PC-9 (cell line): ENCODE results near the gene EGFL6.

Source experiments
- CTCF ChIP-seq: fragments of 200-600 bp; sonication (generic); conservative IDR thresholded peaks from 2 replicates; pipeline ENCODE4 v1.6.1; 2017; ENCODE audit warnings: mixed run types, antibody characterized with exemption, mild to moderate bottlenecking, moderate library complexity
- EZH2 ChIP-seq: fragments of 200-600 bp; sonication (generic); IDR thresholded peaks from 2 replicates; pipeline ENCODE4 v1.8.0; 2017; ENCODE audit warnings: antibody characterized with exemption, low read depth

- no peak for TF ChIP-seq CTCF
- TF ChIP-seq EZH2, result no peak
Observed at GRCh38 chrX:13645464-13646153, 76.2 kb downstream of the EGFL6 start.
